Osteoblast (primary cell): ENCODE data around the gene PDE4B. TPM values are rescaled to one million over a fixed set of nuclear protein-coding genes. Genes with fewer than 3 reads are reported as not detected.

Experiments
- DNase-seq: peaks from one replicate; pipeline ENCODE4 v3.0.0; 2011; ENCODE audit warnings: low spot score, mixed read lengths; ENCODE audit not compliant: insufficient read length; ENCODE audit errors: missing footprints
- H2AFZ ChIP-seq: 2 replicates; pipeline ENCODE4 v1.6.0; 2011; ENCODE audit warnings: mild to moderate bottlenecking, low read length
- H3K27ac ChIP-seq: 2 replicates; pipeline ENCODE4 v1.5.1; 2011; ENCODE audit warnings: mild to moderate bottlenecking, low read depth, low read length, moderate library complexity
- H3K27me3 ChIP-seq: 2 replicates; pipeline ENCODE4 v1.6.0; 2012; ENCODE audit warnings: mild to moderate bottlenecking, control low read depth, inconsistent platforms, low read length, moderate library complexity; ENCODE audit not compliant: insufficient read depth
- H3K36me3 ChIP-seq: 2 replicates; pipeline ENCODE4 v1.5.1; 2011; ENCODE audit warnings: mild to moderate bottlenecking, low read length, control low read depth, moderate library complexity; ENCODE audit not compliant: insufficient read depth
- H3K4me1 ChIP-seq: 2 replicates; pipeline ENCODE4 v1.5.1; 2011; ENCODE audit warnings: mild to moderate bottlenecking, low read length, control low read depth, moderate library complexity; ENCODE audit not compliant: insufficient read depth
- H3K4me2 ChIP-seq: 2 replicates; pipeline ENCODE4 v1.6.0; 2011; ENCODE audit warnings: mild to moderate bottlenecking, low read length; ENCODE audit not compliant: insufficient read depth
- H3K4me3 ChIP-seq: fragments of 200-600 bp; sonication (generic); 3 replicates; pipeline ENCODE4 v1.5.1; 2012; ENCODE audit warnings: mild to moderate bottlenecking, low read length, inconsistent platforms; ENCODE audit not compliant: insufficient read depth
- H3K79me2 ChIP-seq: 2 replicates; pipeline ENCODE4 v1.6.0; 2012; ENCODE audit warnings: mild to moderate bottlenecking, low read length, control low read depth, inconsistent platforms; ENCODE audit not compliant: insufficient read depth
- H3K9me3 ChIP-seq: 2 replicates; pipeline ENCODE4 v1.5.1; 2011; ENCODE audit warnings: low read depth, low read length, control low read depth
- H4K20me1 ChIP-seq: 2 replicates; pipeline ENCODE4 v1.6.0; 2012; ENCODE audit warnings: mild to moderate bottlenecking, low read length, control low read depth; ENCODE audit not compliant: insufficient read depth
- total RNA-seq: library from RNA; depleted of rRNA; stranded (reverse); fragments of >200 nt; gene quantifications from 2 replicates; pipeline ENCODE4 v1.2.3, GENCODE V29; 2012
- TF ChIP-seq, protein P1 (sequence below): IDR thresholded peaks from 2 replicates; pipeline ENCODE4 v1.5.1; 2011; ENCODE audit warnings: mild to moderate bottlenecking, low read depth, low read length, moderate library complexity; ENCODE audit errors: extremely low read depth

Gene PDE4B
- total RNA-seq, 1 donor = 21.4 TPM

DNA sequence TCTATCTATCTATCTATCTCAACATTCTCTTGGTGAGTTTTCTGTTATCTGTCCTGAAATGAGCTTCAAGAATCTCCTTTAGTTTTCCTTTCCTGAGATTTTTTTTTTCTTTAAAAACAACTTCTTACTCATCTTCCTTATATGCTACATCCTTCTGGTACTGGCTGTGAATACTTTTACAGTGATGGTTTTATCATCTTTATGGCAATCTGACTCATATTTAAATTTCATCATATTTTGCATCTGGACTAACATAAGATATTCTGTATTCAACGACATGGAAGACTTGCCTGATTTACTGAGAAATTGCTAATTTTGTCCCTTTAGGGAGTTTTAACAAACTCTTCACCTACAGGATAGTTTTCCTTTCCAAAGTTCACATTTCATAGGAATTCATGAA, 33.0 kb downstream of the PDE4B start:
- Histone ChIP-seq H4K20me1 (no peaks in the 10 kb centered on the region), H2AFZ (no peak overlapping the region), H3K4me2 (peak overlapping the region; percentile 31), H3K27me3 (no peaks in the 10 kb centered on the region), H3K36me3 (no peaks in the 10 kb centered on the region), H3K9me3 (no peaks in the 10 kb centered on the region), H3K4me3 (no peak overlapping the region), H3K4me1 (peaks cover 61% of the 10 kb centered on the region), H3K27ac (peak overlapping the region; percentile 80), H3K79me2 (peaks cover 33% of the 10 kb centered on the region)
- TF ChIP-seq, protein P1, sequence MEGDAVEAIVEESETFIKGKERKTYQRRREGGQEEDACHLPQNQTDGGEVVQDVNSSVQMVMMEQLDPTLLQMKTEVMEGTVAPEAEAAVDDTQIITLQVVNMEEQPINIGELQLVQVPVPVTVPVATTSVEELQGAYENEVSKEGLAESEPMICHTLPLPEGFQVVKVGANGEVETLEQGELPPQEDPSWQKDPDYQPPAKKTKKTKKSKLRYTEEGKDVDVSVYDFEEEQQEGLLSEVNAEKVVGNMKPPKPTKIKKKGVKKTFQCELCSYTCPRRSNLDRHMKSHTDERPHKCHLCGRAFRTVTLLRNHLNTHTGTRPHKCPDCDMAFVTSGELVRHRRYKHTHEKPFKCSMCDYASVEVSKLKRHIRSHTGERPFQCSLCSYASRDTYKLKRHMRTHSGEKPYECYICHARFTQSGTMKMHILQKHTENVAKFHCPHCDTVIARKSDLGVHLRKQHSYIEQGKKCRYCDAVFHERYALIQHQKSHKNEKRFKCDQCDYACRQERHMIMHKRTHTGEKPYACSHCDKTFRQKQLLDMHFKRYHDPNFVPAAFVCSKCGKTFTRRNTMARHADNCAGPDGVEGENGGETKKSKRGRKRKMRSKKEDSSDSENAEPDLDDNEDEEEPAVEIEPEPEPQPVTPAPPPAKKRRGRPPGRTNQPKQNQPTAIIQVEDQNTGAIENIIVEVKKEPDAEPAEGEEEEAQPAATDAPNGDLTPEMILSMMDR = no peak
- DNase-seq = no peak

DNA sequence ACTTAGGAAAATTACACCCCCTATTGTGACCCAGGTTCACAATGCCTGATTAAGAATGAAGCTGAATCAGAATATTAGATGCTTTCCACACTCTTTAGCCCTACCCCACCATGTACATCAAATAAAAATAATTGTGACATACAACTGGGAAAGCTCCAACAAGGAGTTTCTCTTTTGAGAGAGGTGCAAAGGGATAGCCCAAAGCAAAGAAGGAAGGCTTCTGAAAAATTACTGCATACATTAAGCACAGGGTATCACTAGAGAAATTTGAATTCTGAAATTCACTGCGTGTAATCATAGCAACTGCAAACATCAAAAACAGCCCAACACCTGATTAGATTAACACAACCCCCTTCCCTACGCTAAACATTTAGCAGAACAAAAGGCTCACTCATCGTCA, 34.1 kb downstream of the PDE4B start:
- no peak for DNase-seq
- H3K27ac ChIP-seq = peak overlapping the region; percentile 80
- H3K4me2 ChIP-seq = peak overlapping the region; percentile 58
- no peaks in the 10 kb centered on the region for H4K20me1 ChIP-seq
- H2AFZ ChIP-seq = no peak overlapping the region
- peaks cover 53% of the 10 kb centered on the region for H3K4me1 ChIP-seq
- TF ChIP-seq, protein P1 = no peak
- H3K36me3 ChIP-seq = no peaks in the 10 kb centered on the region
- H3K9me3 ChIP-seq = no peaks in the 10 kb centered on the region
- H3K4me3 ChIP-seq = no peak overlapping the region
- no peaks in the 10 kb centered on the region for H3K27me3 ChIP-seq
- H3K79me2 ChIP-seq = peaks cover 33% of the 10 kb centered on the region

DNA sequence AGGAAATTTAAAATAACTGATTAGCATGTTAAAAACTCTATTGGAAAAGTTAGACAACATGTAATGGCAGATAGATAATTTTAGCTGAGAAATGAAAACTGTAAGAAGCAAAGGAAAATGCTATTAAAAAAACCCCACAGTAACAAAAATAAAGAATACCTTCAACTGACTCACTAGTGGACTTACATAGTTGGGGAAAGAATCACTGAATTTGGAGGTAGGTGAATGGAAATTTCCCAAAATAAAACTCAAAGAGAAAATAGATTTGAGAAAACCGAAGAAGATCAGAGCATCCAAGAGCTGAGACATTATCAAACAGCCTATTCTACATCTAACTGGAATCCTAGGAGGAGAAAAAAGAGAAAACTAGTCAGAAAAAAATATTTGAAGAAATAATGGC, 34.7 kb downstream of the PDE4B start:
- peaks cover 28% of the 10 kb centered on the region for H3K79me2 ChIP-seq
- H3K4me2 ChIP-seq = peak overlapping the region; percentile 58
- H3K4me1 ChIP-seq = peaks cover 57% of the 10 kb centered on the region
- no peaks in the 10 kb centered on the region for H3K9me3 ChIP-seq
- DNase-seq = no peak
- H3K4me3 ChIP-seq = peak overlapping the region; percentile 32
- no peaks in the 10 kb centered on the region for H3K36me3 ChIP-seq
- H4K20me1 ChIP-seq = no peaks in the 10 kb centered on the region
- peak overlapping the region; percentile 80 for H3K27ac ChIP-seq
- H3K27me3 ChIP-seq = no peaks in the 10 kb centered on the region
- TF ChIP-seq, protein P1 = no peak
- no peak overlapping the region for H2AFZ ChIP-seq

DNA sequence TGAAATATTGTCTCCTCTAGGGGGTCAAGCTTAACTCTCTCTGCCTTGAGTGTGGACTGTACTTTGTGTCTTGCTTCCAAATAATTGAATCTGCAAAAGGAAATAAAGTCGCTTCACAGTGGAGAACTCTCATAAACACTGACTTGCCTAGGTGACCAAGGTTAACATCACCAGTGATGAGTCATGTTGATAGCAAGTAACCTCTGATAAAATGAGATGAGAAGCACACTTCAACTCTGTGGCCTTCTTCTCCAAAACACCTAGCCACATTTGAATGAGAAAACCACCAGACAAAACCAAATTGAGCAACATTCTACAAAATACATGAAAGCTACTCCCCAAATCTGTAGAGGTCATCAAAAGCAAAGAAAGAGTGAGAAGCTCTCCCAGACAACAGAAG, 37.6 kb downstream of the PDE4B start:
- Histone ChIP-seq H3K4me3 (no peak overlapping the region), H3K79me2 (peaks cover 13% of the 10 kb centered on the region), H3K27me3 (no peaks in the 10 kb centered on the region), H3K4me1 (peaks cover 48% of the 10 kb centered on the region), H3K27ac (peak overlapping the region; percentile 21), H4K20me1 (no peaks in the 10 kb centered on the region), H3K9me3 (no peaks in the 10 kb centered on the region), H3K36me3 (no peaks in the 10 kb centered on the region), H2AFZ (no peak overlapping the region), H3K4me2 (peak overlapping the region; percentile 10)
- TF ChIP-seq, protein P1 = no peak
- no peak for DNase-seq
